ENCODE data around the gene UBE2L5. TPM values are rescaled to one million over a fixed set of nuclear protein-coding genes. Genes with fewer than 3 reads are reported as not detected.
"Not testable (repeated sequence)": the region's sequence is repeated elsewhere in the genome, so short reads cannot be mapped to it uniquely, and the experiment has no call there.

The UBE2L5 gene
- total RNA-seq, 2 experiments from 2014 or later = 0.11 TPM; not detected in 1

DNA sequence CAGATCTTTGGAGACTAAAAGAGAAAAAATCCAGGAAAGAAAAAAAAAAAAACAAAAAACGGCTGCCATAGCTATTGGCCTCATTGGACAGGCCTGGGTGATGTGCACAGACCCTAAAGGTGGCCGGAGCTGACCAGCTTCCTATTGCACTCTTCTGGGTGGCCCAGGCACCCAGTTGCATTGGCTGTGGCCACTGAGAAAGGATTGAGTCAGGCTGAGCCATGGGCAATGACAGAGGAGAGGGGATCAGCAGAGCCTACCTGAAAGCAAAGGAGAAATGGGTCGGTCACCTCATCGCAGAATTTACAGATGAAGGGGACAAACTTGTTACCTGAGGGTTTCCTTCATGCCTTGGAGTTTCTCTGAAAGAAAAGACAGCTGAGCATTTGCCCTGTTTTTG lies 26.1 kb downstream of the UBE2L5 start:
- TF ChIP-seq, protein P1, sequence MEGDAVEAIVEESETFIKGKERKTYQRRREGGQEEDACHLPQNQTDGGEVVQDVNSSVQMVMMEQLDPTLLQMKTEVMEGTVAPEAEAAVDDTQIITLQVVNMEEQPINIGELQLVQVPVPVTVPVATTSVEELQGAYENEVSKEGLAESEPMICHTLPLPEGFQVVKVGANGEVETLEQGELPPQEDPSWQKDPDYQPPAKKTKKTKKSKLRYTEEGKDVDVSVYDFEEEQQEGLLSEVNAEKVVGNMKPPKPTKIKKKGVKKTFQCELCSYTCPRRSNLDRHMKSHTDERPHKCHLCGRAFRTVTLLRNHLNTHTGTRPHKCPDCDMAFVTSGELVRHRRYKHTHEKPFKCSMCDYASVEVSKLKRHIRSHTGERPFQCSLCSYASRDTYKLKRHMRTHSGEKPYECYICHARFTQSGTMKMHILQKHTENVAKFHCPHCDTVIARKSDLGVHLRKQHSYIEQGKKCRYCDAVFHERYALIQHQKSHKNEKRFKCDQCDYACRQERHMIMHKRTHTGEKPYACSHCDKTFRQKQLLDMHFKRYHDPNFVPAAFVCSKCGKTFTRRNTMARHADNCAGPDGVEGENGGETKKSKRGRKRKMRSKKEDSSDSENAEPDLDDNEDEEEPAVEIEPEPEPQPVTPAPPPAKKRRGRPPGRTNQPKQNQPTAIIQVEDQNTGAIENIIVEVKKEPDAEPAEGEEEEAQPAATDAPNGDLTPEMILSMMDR (IDR thresholded peaks at IDR 0.05) = no peak
- Mint-ChIP-seq H3K27ac (no peak overlapping the region), H3K27me3 (peaks cover 6% of the 10 kb centered on the region), H3K9me3 (no peaks in the 10 kb centered on the region), H3K4me3 (no peak overlapping the region), H3K36me3 (ENCODE audit: low read depth) (no peaks in the 10 kb centered on the region), H3K4me1 (ENCODE audit: low read depth) (peaks cover 9% of the 10 kb centered on the region)
- ChIA-PET CTCF (interaction anchor here (1.3 kb wide), 1 partner anchor 17 kb away, joined by 3 read pairs; no protein-coding TSS in a partner anchor), POLR2A (interaction anchor here (0.6 kb wide), 1 partner anchor 17 kb away, joined by 3 read pairs; the partner anchor contains the start of gene HMGB1)
- ATAC-seq (ENCODE audit: poor library complexity) (no peak), DNase-seq (no peak)
- Histone ChIP-seq H3K4me3 (ENCODE audit: low read length) (no peak overlapping the region), H3K27me3 (ENCODE audit: control insufficient read depth in 1 of 2, insufficient read depth in 2 of 2, low read length in 2 of 2) (peaks cover 0 to 6% of the 10 kb centered on the region in 2 experiments), H3K4me1 (ENCODE audit: insufficient read depth, low read length) (peaks cover 3% of the 10 kb centered on the region), H3K9me3 (ENCODE audit: control insufficient read depth in 1 of 2, insufficient read depth in 1 of 2, low read length in 2 of 2) (no peaks in the 10 kb centered on the region), H3K36me3 (ENCODE audit: insufficient read depth, low read length) (no peaks in the 10 kb centered on the region), H3K27ac (ENCODE audit: low read depth in 1 of 2, low read length in 2 of 2) (no peak overlapping the region)
- intact Hi-C loops (cut with DNase I, micrococcal nuclease) = no loop called here

DNA sequence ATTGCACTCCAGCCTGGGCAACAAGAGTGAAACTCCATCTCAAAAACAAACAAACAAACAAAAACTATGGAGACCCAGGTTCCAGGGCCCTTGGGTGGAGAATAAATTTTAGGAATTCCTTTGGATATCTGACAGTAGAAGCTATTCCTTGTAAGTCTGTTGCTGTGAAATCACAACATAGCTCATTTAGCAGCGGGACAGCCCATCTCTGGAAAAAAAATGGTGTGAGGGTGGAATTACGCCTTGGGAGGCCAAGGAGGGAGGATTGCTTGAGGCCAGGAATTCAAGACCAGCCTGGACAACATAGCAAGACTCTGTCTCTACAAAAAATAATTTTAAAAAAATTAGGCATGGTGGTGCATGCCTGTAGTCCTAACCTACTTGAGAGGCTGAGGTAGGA lies 27.8 kb downstream of the UBE2L5 start:
- ChIA-PET CTCF (interaction anchor here (0.8 kb wide), 1 partner anchor 143 kb away, joined by 3 read pairs; the partner anchor contains the start of gene KATNAL1), POLR2A (interaction anchor here (0.6 to 0.7 kb wide), 2 partner anchors 34 to 496 kb away, joined by 3 to 4 read pairs; no protein-coding TSS in a partner anchor)
- TF ChIP-seq, protein P1 (IDR thresholded peaks at IDR 0.05) = no peak
- H3K4me1 ChIP-seq (ENCODE audit: insufficient read depth, low read length) = peaks cover 3% of the 10 kb centered on the region
- Mint-ChIP-seq H3K27ac (no peak overlapping the region), H3K27me3 (peaks cover 6% of the 10 kb centered on the region), H3K9me3 (no peaks in the 10 kb centered on the region), H3K36me3 (ENCODE audit: low read depth) (no peaks in the 10 kb centered on the region), H3K4me1 (ENCODE audit: low read depth) (peaks cover 9% of the 10 kb centered on the region), H3K4me3 (no peak overlapping the region)
- ATAC-seq (ENCODE audit: poor library complexity) = no peak
- H3K27me3 ChIP-seq (ENCODE audit: control insufficient read depth in 1 of 2, insufficient read depth in 2 of 2, low read length in 2 of 2) = peaks cover 0 to 4% of the 10 kb centered on the region in 2 experiments
- H3K4me3 ChIP-seq (ENCODE audit: low read length) = no peak overlapping the region
- H3K27ac ChIP-seq (ENCODE audit: low read depth in 1 of 2, low read length in 2 of 2) = no peak overlapping the region
- intact Hi-C loops (cut with DNase I, micrococcal nuclease) = loop anchor here in 1 of 2 experiments (10.0 kb wide), 2 partner anchors 45 to 685 kb away; no protein-coding TSS in a partner anchor
- DNase-seq = no peak
- H3K36me3 ChIP-seq (ENCODE audit: insufficient read depth, low read length) = no peaks in the 10 kb centered on the region
- H3K9me3 ChIP-seq (ENCODE audit: control insufficient read depth in 1 of 2, insufficient read depth in 1 of 2, low read length in 2 of 2) = no peaks in the 10 kb centered on the region

DNA sequence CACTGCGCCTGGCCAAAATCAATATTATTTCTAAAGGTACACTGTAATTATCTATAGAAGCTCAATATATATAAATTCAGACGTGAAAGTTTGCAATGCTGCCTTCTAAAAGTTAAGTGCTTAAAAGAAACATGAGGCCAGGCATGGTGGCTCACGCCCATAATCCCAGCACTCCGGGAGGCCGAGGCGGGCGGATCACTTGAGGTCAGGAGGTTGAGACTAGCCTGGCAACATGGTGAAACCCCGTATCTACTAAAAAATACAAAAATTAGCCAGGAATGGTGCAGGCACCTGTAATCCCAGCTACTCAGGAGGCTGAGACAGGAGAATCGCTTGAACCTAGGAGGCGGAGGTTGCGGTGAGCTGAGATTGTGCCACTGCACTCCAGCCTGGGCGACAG lies 29.2 kb downstream of the UBE2L5 start:
- H3K4me1 ChIP-seq (ENCODE audit: insufficient read depth, low read length); H3K36me3 ChIP-seq (ENCODE audit: insufficient read depth, low read length); H3K9me3 Mint-ChIP-seq; H3K9me3 ChIP-seq (ENCODE audit: control insufficient read depth in 1 of 2, insufficient read depth in 1 of 2, low read length in 2 of 2); DNase-seq; H3K27me3 Mint-ChIP-seq; H3K4me1 Mint-ChIP-seq (ENCODE audit: low read depth); ATAC-seq (ENCODE audit: poor library complexity); H3K4me3 Mint-ChIP-seq; POLR2A ChIA-PET; H3K27ac Mint-ChIP-seq; H3K27me3 ChIP-seq (ENCODE audit: control insufficient read depth in 1 of 2, insufficient read depth in 2 of 2, low read length in 2 of 2); H3K27ac ChIP-seq (ENCODE audit: low read depth in 1 of 2, low read length in 2 of 2); H3K4me3 ChIP-seq (ENCODE audit: low read length); H3K36me3 Mint-ChIP-seq (ENCODE audit: low read depth): not testable (repeated sequence)
- CTCF ChIA-PET = interaction anchor here (0.8 kb wide), 1 partner anchor 80 kb away, joined by 3 read pairs; no protein-coding TSS in a partner anchor
- intact Hi-C loops (cut with DNase I, micrococcal nuclease) = loop anchor here in 1 of 2 experiments (10.0 kb wide), 2 partner anchors 47 to 687 kb away; no protein-coding TSS in a partner anchor

All from CD4-positive, alpha-beta T cell (primary cell).